ENCODE results near the gene TM4SF1.

Gene TM4SF1

GRCh38 chr3:149377408-149378364 lies at the start of gene TM4SF1:
TSS of gene TM4SF1 (minus strand) at chr3:149377649. CDS start at chr3:149377547, 102 bp downstream.
- in situ Hi-C loops (cut with MboI; ENCODE audit: low sequenced_read_pairs): no loop called here

- in situ Hi-C loops (cut with MboI; ENCODE audit: low sequenced_read_pairs): no loop called here
These were observed 48.9 kb upstream of the TM4SF1 start for GRCh38 chr3:149426325-149426724.

GRCh38 chr3:149424918-149425317 lies 47.5 kb upstream of the TM4SF1 start:
- in situ Hi-C loops (cut with MboI; ENCODE audit: low sequenced_read_pairs): no loop called here

GRCh38 chr3:149421764-149422163 lies 44.3 kb upstream of the TM4SF1 start:
- in situ Hi-C loops (cut with MboI; ENCODE audit: low sequenced_read_pairs): no loop called here

- in situ Hi-C loops (cut with MboI; ENCODE audit: low sequenced_read_pairs): no loop called here
These were observed 42.4 kb upstream of the TM4SF1 start for GRCh38 chr3:149419816-149420215.

- in situ Hi-C loops (cut with MboI; ENCODE audit: low sequenced_read_pairs): no loop called here
These were observed 40.3 kb upstream of the TM4SF1 start for GRCh38 chr3:149417727-149418126.

GRCh38 chr3:149417174-149417573 lies 39.7 kb upstream of the TM4SF1 start:
- in situ Hi-C loops (cut with MboI; ENCODE audit: low sequenced_read_pairs): no loop called here

GRCh38 chr3:149415484-149415883 lies 38.0 kb upstream of the TM4SF1 start:
- in situ Hi-C loops (cut with MboI; ENCODE audit: low sequenced_read_pairs): no loop called here

GRCh38 chr3:149414557-149415231 lies 37.2 kb upstream of the TM4SF1 start:
- in situ Hi-C loops (cut with MboI; ENCODE audit: low sequenced_read_pairs): no loop called here

GRCh38 chr3:149411583-149411982 lies 34.1 kb upstream of the TM4SF1 start:
- in situ Hi-C loops (cut with MboI; ENCODE audit: low sequenced_read_pairs): no loop called here

GRCh38 chr3:149409351-149409750 lies 31.9 kb upstream of the TM4SF1 start:
- in situ Hi-C loops (cut with MboI; ENCODE audit: low sequenced_read_pairs): no loop called here

- in situ Hi-C loops (cut with MboI; ENCODE audit: low sequenced_read_pairs): no loop called here
These were observed 30.4 kb upstream of the TM4SF1 start for GRCh38 chr3:149407898-149408297.

GRCh38 chr3:149406244-149406752 lies 28.8 kb upstream of the TM4SF1 start:
- in situ Hi-C loops (cut with MboI; ENCODE audit: low sequenced_read_pairs): no loop called here

GRCh38 chr3:149403443-149403842 lies 26.0 kb upstream of the TM4SF1 start:
- in situ Hi-C loops (cut with MboI; ENCODE audit: low sequenced_read_pairs): no loop called here

- in situ Hi-C loops (cut with MboI; ENCODE audit: low sequenced_read_pairs): no loop called here
These were observed 25.0 kb upstream of the TM4SF1 start for GRCh38 chr3:149402481-149402880.

- in situ Hi-C loops (cut with MboI; ENCODE audit: low sequenced_read_pairs): no loop called here
These were observed 24.5 kb upstream of the TM4SF1 start for GRCh38 chr3:149401926-149402310.

GRCh38 chr3:149401212-149401925 lies 23.9 kb upstream of the TM4SF1 start:
- in situ Hi-C loops (cut with MboI; ENCODE audit: low sequenced_read_pairs): no loop called here

GRCh38 chr3:149400645-149401044 lies 23.2 kb upstream of the TM4SF1 start:
- in situ Hi-C loops (cut with MboI; ENCODE audit: low sequenced_read_pairs): no loop called here

GRCh38 chr3:149398296-149398695 lies 20.8 kb upstream of the TM4SF1 start:
- in situ Hi-C loops (cut with MboI; ENCODE audit: low sequenced_read_pairs): loop anchor here (10.0 kb wide), 1 partner anchor 87 kb away; no protein-coding TSS in a partner anchor

- in situ Hi-C loops (cut with MboI; ENCODE audit: low sequenced_read_pairs): loop anchor here (10.0 kb wide), 1 partner anchor 87 kb away; no protein-coding TSS in a partner anchor
These were observed 20.1 kb upstream of the TM4SF1 start for GRCh38 chr3:149397528-149397927.

GRCh38 chr3:149396476-149396875 lies 19.0 kb upstream of the TM4SF1 start:
- in situ Hi-C loops (cut with MboI; ENCODE audit: low sequenced_read_pairs): loop anchor here (10.0 kb wide), 1 partner anchor 88 kb away; no protein-coding TSS in a partner anchor

Data from HL-60/S4 treated with retinoic acid at 250 ng/mL for 4 days and 3 days (cell line).